Naive thymus-derived CD8-positive, alpha-beta T cell (primary cell): ENCODE measurements around the gene SP4. TPM values are rescaled to one million over a fixed set of nuclear protein-coding genes. Genes with fewer than 3 reads are reported as not detected.

Source experiments
- ATAC-seq, 2 donors: fragments of 150-1000 bp; cut with Tn5 transposase in 1 of 2; sonication (Bioruptor Pico), chemical (Tn5 transposase) in 1 of 2; 1 replicate in 1 of 2; 2 replicates in 1 of 2; pipeline ENCODE4 v1.10.0; 2021; ENCODE audit warnings: mild to moderate bottlenecking in 2 of 2, moderate library complexity in 2 of 2
- POLR2A ChIA-PET: fragments of 350-600 bp; sonication (Branson Sonifier 250); formaldehyde crosslinking; loops from one replicate; lab custom pipeline; 2021; ENCODE audit warnings: antibody characterized with exemption; lab: Charles Lee
- DNase-seq, 10 donors: peaks; one replicate each; pipeline versions ENCODE4 v3.0.0 to v3.0.0-alpha.2; 2020 to 2022
- H3K27ac Mint-ChIP-seq, 10 donors: one replicate each; pipeline ENCODE4 v1.8.0; 2020 to 2022; ENCODE audit warnings: mild to moderate bottlenecking in 10 of 10, mixed read lengths in 10 of 10, moderate library complexity in 4 of 10, inconsistent platforms in 1 of 10
- H3K27me3 Mint-ChIP-seq, 5 donors: one replicate each; pipeline ENCODE4 v1.8.0; 2021 to 2022; ENCODE audit warnings: mixed read lengths in 5 of 5
- H3K36me3 Mint-ChIP-seq, 3 donors: one replicate each; pipeline ENCODE4 v1.8.0; 2020 to 2022; ENCODE audit warnings: mixed read lengths in 3 of 3, mild to moderate bottlenecking in 2 of 3, inconsistent platforms in 1 of 3
- H3K4me1 Mint-ChIP-seq, 4 donors: one replicate each; pipeline ENCODE4 v1.8.0; 2021 to 2022; ENCODE audit warnings: mixed read lengths in 4 of 4
- H3K4me3 Mint-ChIP-seq, 10 donors: one replicate each; pipeline ENCODE4 v1.8.0; 2020 to 2022; ENCODE audit warnings: mild to moderate bottlenecking in 10 of 10, mixed read lengths in 10 of 10, moderate library complexity in 6 of 10, inconsistent platforms in 1 of 10
- H3K9me3 Mint-ChIP-seq, 9 donors: one replicate each; pipeline ENCODE4 v1.8.0; 2020 to 2022; ENCODE audit warnings: mixed read lengths in 9 of 9, mild to moderate bottlenecking in 3 of 9, inconsistent platforms in 1 of 9, moderate library complexity in 1 of 9
- polyA plus RNA-seq, 3 donors: library from polyadenylated mRNA; unstranded; fragments of 300-500 nt; fragmentation: Illumina TruSeq; gene quantifications; one replicate each; pipeline ENCODE4 v1.2.3, GENCODE V29; 2021
- total RNA-seq, 8 experiments: library from RNA in 2 of 8; stranded (reverse) in 2 of 8; gene quantifications; one replicate each; pipeline ENCODE4 v1.2.3 and lab custom pipeline; 2021 to 2026

The SP4 gene
- total and polyA plus RNA-seq, 5 experiments from 2014 or later, result 10.6 to 55.8 (median 14.7) TPM

DNA sequence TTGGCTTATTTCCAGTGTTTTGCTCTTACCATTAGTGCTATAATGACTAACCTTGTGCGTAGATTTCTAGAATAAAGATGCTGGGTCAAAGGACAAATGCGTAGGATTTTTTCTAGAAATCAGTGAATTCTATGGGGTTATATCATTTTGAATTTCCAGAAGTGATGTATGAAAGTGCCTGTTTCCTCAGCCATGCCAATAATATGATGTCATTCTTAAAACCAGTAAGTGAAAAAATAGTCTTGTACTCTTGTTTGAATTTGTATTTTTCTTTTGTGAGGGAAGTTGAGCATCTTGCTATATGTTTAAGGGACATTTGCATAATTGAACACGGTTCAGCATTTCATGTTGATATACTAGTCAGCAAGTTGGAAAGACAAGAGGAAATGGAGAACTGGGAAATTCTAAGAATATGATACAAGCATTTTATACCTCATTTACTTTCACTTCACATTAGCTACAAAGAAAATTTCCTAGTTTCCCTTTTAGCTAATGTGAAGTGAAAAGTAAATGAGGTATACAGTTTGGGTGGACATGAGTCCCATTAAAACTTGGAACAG, 111.1 kb downstream of the SP4 start:
- Mint-ChIP-seq H3K4me3 (no peak overlapping the region), H3K27me3 (peaks cover 14 to 48% (median 30%) of the 10 kb centered on the region in 5 donors), H3K36me3 (peaks cover 0 to 5% (median 0%) of the 10 kb centered on the region in 3 donors), H3K4me1 (peaks cover under 1 to 10% (median 9%) of the 10 kb centered on the region in 4 donors), H3K9me3 (peaks cover 0 to 2% (median 0%) of the 10 kb centered on the region in 9 donors), H3K27ac (no peak overlapping the region)
- ATAC-seq, result no peak
- no peak for DNase-seq
- POLR2A ChIA-PET, result no interaction called here

DNA sequence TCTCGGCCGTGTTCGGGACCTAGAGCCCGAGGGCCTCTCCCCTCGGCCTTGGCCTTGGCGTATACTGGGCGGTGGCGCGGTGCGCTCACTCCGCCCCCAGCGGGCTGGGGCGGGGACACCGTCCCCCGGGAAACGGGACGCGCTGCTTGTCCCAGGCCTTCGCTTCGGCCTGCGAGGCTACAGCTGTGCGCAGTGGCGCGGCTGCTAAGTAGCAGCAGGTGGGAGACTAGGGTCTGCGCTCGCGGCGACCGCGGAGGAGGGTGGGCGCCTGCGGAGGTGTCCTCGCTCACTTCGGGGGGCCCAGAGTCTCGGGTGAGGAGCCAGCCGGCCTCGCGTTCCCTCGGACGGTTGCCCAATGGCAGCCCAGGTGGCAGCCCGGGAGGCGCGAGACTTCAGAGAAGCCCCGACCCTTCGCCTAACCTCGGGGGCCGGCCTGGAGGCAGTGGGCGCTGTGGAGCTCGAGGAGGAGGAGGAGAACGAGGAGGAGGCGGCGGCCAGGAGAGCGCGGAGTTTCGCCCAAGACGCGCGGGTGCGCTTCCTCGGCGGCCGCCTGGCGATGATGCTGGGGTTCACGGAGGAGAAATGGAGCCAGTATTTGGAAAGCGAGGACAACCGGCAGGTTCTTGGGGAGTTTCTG, 115.1 kb downstream of the SP4 start, which contains the start of gene DNAH11:
DNAH11 (plus strand) TSS at position 149 of the 637 bp plus-strand sequence; CDS start at position 356, 207 bp downstream.
- H3K9me3 Mint-ChIP-seq, result peaks cover 0 to 2% (median 0%) of the 10 kb centered on the region in 9 donors
- no peak within 1 kb of the TSS for H3K27ac Mint-ChIP-seq
- POLR2A ChIA-PET, result no interaction called here
- peak in 1 of 10 donors; percentile 7 for DNase-seq
- peaks cover 2 to 13% (median 11%) of the 10 kb centered on the region in 4 donors for H3K4me1 Mint-ChIP-seq
- no peak for ATAC-seq
- H3K27me3 Mint-ChIP-seq, result peaks cover 32 to 74% (median 36%) of the 10 kb centered on the region in 5 donors
- H3K36me3 Mint-ChIP-seq, result peaks cover 0 to 5% (median 0%) of the 10 kb centered on the region in 3 donors
- peak within 1 kb of the TSS; percentile 38 to 69 (median 52) for H3K4me3 Mint-ChIP-seq

DNA sequence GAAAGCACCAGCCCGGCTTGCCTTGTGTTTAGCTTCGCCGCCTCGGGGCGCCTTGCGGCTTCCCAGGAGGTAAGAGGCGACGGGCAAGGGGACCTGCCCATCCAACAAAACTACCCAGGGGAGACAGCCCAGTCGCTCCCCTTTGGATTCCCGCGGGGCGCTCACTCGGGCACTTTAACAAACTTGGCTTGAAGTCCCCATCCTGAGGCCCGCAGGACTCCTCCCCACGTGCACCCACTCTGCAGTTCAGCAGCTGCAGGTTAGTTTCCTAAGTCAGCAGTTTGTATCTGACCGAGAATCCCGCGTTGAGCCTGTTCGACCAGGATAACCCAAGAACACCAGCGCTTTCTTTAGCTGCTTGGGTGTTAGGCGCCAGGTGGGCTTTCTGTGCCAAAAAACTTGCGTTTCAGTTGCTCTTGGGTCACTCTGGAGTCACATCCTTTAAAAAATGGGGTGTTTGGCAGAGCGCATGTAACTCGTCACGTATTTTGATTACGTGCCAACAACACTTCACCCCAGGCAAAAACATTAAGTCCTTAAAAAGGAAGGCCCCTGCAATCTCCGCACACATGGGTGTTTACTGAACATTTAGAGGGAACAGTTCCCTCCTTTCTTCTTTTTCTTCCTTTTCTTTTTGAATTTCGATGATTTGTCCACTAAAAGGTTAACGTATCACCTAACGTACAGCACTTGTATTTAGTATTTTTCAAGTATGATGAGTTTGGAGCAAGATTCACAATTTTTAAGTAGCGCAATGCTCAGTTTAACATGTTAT, 115.8 kb downstream of the SP4 start:
- Mint-ChIP-seq H3K27me3 (peaks cover 32 to 74% (median 38%) of the 10 kb centered on the region in 5 donors), H3K9me3 (no peaks in the 10 kb centered on the region), H3K27ac (no peak overlapping the region), H3K4me1 (peaks cover 2 to 13% (median 11%) of the 10 kb centered on the region in 4 donors), H3K4me3 (peak overlapping the region; percentile 11 to 69 (median 52)), H3K36me3 (peaks cover 0 to 5% (median 0%) of the 10 kb centered on the region in 3 donors)
- DNase-seq (peak in 1 of 10 donors; percentile 10), ATAC-seq (no peak)
- POLR2A ChIA-PET, result no interaction called here

DNA sequence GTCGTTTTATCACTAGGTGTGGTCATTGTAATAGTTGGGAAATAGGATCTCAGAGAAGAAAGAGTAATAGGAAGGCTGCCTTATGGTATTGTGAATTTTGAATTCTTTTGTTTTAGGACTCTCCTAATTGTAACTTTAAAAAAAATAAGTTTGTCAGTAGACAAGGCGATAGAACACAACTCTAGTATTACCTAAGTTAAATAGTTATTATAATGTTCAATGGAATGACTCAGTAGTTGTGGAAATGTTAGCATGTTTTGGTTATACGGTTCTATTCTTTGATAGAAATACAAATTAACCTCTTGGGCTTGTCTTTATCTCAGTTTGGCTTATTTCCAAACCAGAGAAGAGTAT, 116.4 kb downstream of the SP4 start:
- Mint-ChIP-seq H3K27me3 (peaks cover 32 to 73% (median 35%) of the 10 kb centered on the region in 5 donors), H3K9me3 (no peaks in the 10 kb centered on the region), H3K4me3 (peak overlapping the region in 4 of 10 donors; percentile 25 to 64 (median 48)), H3K36me3 (peaks cover 0 to 5% (median 0%) of the 10 kb centered on the region in 3 donors), H3K27ac (no peak overlapping the region), H3K4me1 (peaks cover 2 to 13% (median 11%) of the 10 kb centered on the region in 4 donors)
- no peak for ATAC-seq
- no peak for DNase-seq
- POLR2A ChIA-PET, result no interaction called here

DNA sequence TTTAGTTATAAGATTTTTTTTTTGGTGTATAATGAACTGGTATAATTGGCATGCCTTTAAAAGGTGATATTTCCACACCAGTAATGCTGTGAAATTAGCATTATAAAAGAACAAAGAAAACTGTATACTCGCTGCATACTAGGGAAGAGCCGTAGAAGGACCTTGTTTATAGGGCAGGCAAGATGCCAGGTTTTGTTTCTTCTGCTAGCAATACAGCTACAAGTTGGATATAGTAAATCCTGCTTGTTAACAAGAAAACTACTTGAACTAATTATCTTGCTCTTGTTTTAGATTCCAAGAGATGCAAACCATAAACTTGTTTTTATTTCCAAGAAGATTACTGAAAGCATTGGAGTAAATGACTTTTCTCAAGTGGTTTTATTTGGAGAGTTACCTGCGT, 116.8 kb downstream of the SP4 start:
- H3K36me3 Mint-ChIP-seq, result peaks cover 0 to 5% (median 0%) of the 10 kb centered on the region in 3 donors
- POLR2A ChIA-PET, result no interaction called here
- ATAC-seq (no peak), DNase-seq (no peak)
- peaks cover 29 to 70% (median 35%) of the 10 kb centered on the region in 5 donors for H3K27me3 Mint-ChIP-seq
- no peak overlapping the region for H3K4me3 Mint-ChIP-seq
- no peak overlapping the region for H3K27ac Mint-ChIP-seq
- peaks cover 2 to 13% (median 11%) of the 10 kb centered on the region in 4 donors for H3K4me1 Mint-ChIP-seq
- no peaks in the 10 kb centered on the region for H3K9me3 Mint-ChIP-seq

DNA sequence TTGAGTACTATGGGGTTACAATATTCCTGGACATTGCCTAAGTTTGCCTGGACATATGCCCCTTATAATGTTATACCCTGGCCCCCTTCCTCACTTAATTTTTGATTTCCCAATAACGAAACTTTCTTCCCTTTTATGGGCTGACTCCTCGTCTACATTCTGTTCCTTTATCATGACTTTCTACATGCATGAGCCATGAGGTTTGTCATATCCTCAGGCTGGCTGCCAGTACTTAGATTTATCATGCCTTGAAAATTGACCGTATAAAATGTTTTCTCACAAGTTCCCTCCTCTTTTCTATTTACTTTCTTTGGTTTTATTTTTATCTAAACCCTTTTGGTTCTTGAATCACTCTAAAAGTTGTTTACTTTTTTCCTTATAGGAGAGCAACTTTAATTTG, 119.6 kb downstream of the SP4 start:
- no peak overlapping the region for H3K27ac Mint-ChIP-seq
- DNase-seq (no peak), ATAC-seq (no peak)
- H3K4me1 Mint-ChIP-seq, result peaks cover 2 to 13% (median 11%) of the 10 kb centered on the region in 4 donors
- H3K27me3 Mint-ChIP-seq, result peaks cover 20 to 50% (median 24%) of the 10 kb centered on the region in 5 donors
- no peaks in the 10 kb centered on the region for H3K9me3 Mint-ChIP-seq
- H3K4me3 Mint-ChIP-seq, result no peak overlapping the region
- POLR2A ChIA-PET, result no interaction called here
- no peaks in the 10 kb centered on the region for H3K36me3 Mint-ChIP-seq

DNA sequence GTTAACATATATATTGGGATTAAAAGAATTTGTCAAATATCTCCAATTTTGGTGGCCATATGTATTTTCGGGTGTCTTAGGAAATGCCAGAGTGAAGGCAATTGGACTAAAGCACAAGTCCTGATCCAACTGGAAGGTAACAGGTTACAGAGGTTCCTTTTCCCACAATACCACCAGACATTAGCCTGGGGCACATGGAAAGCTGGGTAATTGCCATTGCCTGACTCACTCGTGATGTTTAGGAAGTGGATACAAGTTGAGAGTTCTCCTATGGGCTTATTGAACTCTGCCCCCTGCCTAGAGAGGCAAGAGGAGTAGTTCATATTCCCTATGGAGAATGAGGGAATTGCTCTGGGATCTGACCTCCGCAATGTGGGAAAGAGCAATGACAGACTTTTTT, 120.6 kb downstream of the SP4 start:
- POLR2A ChIA-PET, result no interaction called here
- no peak overlapping the region for H3K27ac Mint-ChIP-seq
- H3K4me1 Mint-ChIP-seq, result peaks cover 2 to 7% (median 7%) of the 10 kb centered on the region in 4 donors
- ATAC-seq, result no peak
- no peak for DNase-seq
- H3K4me3 Mint-ChIP-seq, result no peak overlapping the region
- H3K36me3 Mint-ChIP-seq, result no peaks in the 10 kb centered on the region
- peaks cover 17 to 40% (median 20%) of the 10 kb centered on the region in 5 donors for H3K27me3 Mint-ChIP-seq
- H3K9me3 Mint-ChIP-seq, result no peaks in the 10 kb centered on the region

DNA sequence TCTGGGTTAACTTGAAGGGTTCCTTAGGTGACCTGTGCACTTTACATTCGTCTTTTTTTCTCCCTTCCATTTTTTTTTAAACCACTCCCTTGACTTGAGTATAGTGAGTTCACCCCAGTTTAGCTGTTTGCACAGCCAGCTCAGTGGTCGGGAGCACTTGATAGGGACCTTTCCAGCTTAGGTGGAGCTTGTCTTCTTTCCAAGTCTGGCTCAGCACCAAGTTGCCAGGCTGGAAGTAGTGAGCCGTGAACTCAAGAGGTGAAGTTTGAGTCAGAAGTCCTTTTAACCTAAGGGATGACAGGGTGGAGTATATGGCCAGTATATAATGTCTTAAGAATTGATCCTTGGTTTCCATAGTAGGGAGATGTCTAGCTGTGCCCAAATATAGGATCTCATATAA, 122.2 kb downstream of the SP4 start:
- no peaks in the 10 kb centered on the region for H3K9me3 Mint-ChIP-seq
- peaks cover 8 to 28% (median 13%) of the 10 kb centered on the region in 5 donors for H3K27me3 Mint-ChIP-seq
- H3K27ac Mint-ChIP-seq, result no peak overlapping the region
- no peak overlapping the region for H3K4me3 Mint-ChIP-seq
- H3K36me3 Mint-ChIP-seq, result no peaks in the 10 kb centered on the region
- H3K4me1 Mint-ChIP-seq, result no peaks in the 10 kb centered on the region
- no peak for DNase-seq
- POLR2A ChIA-PET, result no interaction called here
- ATAC-seq, result no peak

DNA sequence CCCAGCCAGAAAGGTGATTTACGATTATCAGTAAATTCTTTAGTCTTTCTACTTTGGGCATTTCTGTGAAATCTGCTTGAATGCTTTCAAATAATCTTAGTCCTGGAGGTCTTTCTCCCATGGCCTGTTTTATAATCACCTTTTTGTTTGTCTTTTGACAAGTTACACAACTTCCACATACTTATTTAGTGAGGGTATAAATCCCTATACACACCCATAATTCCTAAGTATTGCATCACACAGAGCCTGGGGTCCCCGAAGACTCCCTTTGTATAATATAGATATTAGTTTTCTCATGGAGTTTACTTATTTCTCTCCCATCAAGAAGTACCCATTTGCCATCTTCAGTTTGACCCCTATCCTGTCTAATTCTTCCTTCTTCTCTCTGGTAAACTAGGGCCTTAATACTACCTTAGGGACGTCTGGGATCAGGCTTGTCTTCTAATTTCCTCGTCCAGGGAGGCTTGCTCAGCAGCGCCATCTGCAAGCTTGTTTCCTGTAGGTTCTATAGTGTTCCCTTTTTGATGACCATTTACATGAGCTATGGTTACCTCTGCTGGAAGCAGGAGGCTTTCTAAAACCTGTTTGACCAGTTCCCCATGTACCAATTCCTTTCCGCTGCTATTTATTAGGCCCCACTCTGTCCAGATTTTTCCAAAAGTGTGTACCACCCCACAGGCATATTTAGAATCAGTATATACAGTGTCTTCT, 123.1 kb downstream of the SP4 start:
- Mint-ChIP-seq H3K4me1 (no peaks in the 10 kb centered on the region), H3K9me3 (no peaks in the 10 kb centered on the region), H3K27me3 (peaks cover 7 to 24% (median 9%) of the 10 kb centered on the region in 5 donors), H3K36me3 (no peaks in the 10 kb centered on the region), H3K4me3 (no peak overlapping the region), H3K27ac (no peak overlapping the region)
- ATAC-seq (no peak), DNase-seq (no peak)
- POLR2A ChIA-PET, result no interaction called here

DNA sequence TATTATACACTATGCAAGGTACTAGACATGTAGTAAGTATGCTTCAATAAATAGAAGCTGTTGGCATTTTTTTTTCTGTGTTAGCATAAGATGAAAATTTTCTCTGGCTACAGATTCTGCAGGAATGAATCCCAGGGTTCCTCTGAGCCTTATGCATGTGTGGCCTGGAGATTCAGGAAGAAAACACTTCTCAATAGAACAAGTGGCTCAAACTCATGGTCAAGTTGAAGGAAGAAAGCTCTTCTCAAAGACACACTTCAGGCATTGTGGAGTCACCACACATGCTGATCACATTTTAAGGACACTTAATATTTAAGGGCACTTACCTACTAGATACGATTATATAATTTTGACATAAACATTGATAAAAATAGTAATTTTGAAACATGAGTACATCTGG, 134.5 kb downstream of the SP4 start:
- Mint-ChIP-seq H3K27me3 (peaks cover 0 to 8% (median 0%) of the 10 kb centered on the region in 5 donors), H3K4me1 (no peaks in the 10 kb centered on the region), H3K36me3 (no peaks in the 10 kb centered on the region), H3K9me3 (no peaks in the 10 kb centered on the region), H3K4me3 (no peak overlapping the region), H3K27ac (no peak overlapping the region)
- DNase-seq, result no peak
- POLR2A ChIA-PET, result no interaction called here
- ATAC-seq, result no peak
